SK-N-SH (cell line): Measurements from ENCODE around the gene CLMP.

Experiments
- CTCF ChIP-seq: fragments of 200-600 bp; sonication (generic); IDR thresholded peaks from 2 replicates; pipeline ENCODE4 v1.6.1; 2017; ENCODE audit warnings: antibody characterized with exemption, mild to moderate bottlenecking, moderate library complexity
- EP300 ChIP-seq, 2 experiments: IDR thresholded peaks; 2 replicates each; pipeline versions ENCODE4 v1.4.0 to v1.6.1; 2012; ENCODE audit warnings: borderline replicate concordance in 1 of 2, low read depth in 1 of 2, low read length in 1 of 2
- EZH2phosphoT487 ChIP-seq: fragments of 200-600 bp; sonication (generic); IDR thresholded peaks from 2 replicates; pipeline ENCODE4 v1.6.1; 2017; ENCODE audit warnings: low read depth, mixed run types, mild to moderate bottlenecking, antibody characterized with exemption, moderate library complexity, borderline replicate concordance
- RAD21 ChIP-seq: IDR thresholded peaks from 2 replicates; pipeline ENCODE4 v1.6.1; 2012; ENCODE audit warnings: mild to moderate bottlenecking, low read length
- REST ChIP-seq: IDR thresholded peaks from 2 replicates; pipeline ENCODE4 v1.6.1; 2012; ENCODE audit warnings: mild to moderate bottlenecking, low read depth, low read length, moderate library complexity
- RFX5 ChIP-seq: IDR thresholded peaks from 2 replicates; pipeline ENCODE4 v1.6.1; 2012; ENCODE audit warnings: mild to moderate bottlenecking, improper control_type of control experiment, low read length
- RXRA ChIP-seq: IDR thresholded peaks from 2 replicates; pipeline ENCODE4 v1.4.0; 2012; ENCODE audit warnings: low read depth, mild to moderate bottlenecking, borderline replicate concordance
- SMC3 ChIP-seq: IDR thresholded peaks from 2 replicates; pipeline ENCODE4 v1.6.1; 2012; ENCODE audit warnings: low read depth, low read length, improper control_type of control experiment
- TAF1 ChIP-seq: IDR thresholded peaks from 2 replicates; pipeline ENCODE4 v1.6.1; 2012; ENCODE audit warnings: low read depth, mild to moderate bottlenecking, low read length, moderate library complexity, borderline replicate concordance
- USF2 ChIP-seq: fragments of 150-350 bp; IDR thresholded peaks from 2 replicates; pipeline ENCODE4 v1.6.1; 2017; ENCODE audit warnings: antibody characterized with exemption, low read length, low read depth, borderline replicate concordance
- YY1 ChIP-seq: IDR thresholded peaks from 2 replicates; pipeline ENCODE4 v1.4.0; 2012; ENCODE audit warnings: low read depth, mild to moderate bottlenecking

GRCh38 chr11:123158033-123159003 lies 36.7 kb downstream of the CLMP start:
- no peak for TF ChIP-seq RXRA
- TF ChIP-seq CTCF: no peak
- no peak for TF ChIP-seq EP300 (IDR thresholded peaks at IDR 0.05; ENCODE audit: borderline replicate concordance in 1 of 2, low read depth in 1 of 2, low read length in 1 of 2)
- TF ChIP-seq EZH2phosphoT487: no peak
- TF ChIP-seq REST: no peak
- TF ChIP-seq YY1: no peak
- no peak for TF ChIP-seq TAF1
- TF ChIP-seq RAD21: no peak
- TF ChIP-seq SMC3: no peak
- no peak for TF ChIP-seq USF2
- no peak for TF ChIP-seq RFX5
